Measurements from ENCODE around the gene CHAT. TPM values are rescaled to one million over a fixed set of nuclear protein-coding genes. Genes with fewer than 3 reads are reported as not detected.

CHAT gene
- total RNA-seq, 1 donor from 2014 or later = 0.14 TPM

- intact Hi-C loops (cut with micrococcal nuclease) = no loop called here
Measured at GRCh38 chr10:49627038-49627437, 13.2 kb downstream of the CHAT start.

- intact Hi-C loops (cut with micrococcal nuclease) = no loop called here
Measured at GRCh38 chr10:49627644-49628247, 13.9 kb downstream of the CHAT start.

- intact Hi-C loops (cut with micrococcal nuclease) = no loop called here
Measured at GRCh38 chr10:49628599-49628998, 14.8 kb downstream of the CHAT start.

- intact Hi-C loops (cut with micrococcal nuclease) = no loop called here
Measured at GRCh38 chr10:49629431-49629881, 15.6 kb downstream of the CHAT start.

- intact Hi-C loops (cut with micrococcal nuclease) = no loop called here
Measured at GRCh38 chr10:49631975-49632374, 18.1 kb downstream of the CHAT start.

DNA sequence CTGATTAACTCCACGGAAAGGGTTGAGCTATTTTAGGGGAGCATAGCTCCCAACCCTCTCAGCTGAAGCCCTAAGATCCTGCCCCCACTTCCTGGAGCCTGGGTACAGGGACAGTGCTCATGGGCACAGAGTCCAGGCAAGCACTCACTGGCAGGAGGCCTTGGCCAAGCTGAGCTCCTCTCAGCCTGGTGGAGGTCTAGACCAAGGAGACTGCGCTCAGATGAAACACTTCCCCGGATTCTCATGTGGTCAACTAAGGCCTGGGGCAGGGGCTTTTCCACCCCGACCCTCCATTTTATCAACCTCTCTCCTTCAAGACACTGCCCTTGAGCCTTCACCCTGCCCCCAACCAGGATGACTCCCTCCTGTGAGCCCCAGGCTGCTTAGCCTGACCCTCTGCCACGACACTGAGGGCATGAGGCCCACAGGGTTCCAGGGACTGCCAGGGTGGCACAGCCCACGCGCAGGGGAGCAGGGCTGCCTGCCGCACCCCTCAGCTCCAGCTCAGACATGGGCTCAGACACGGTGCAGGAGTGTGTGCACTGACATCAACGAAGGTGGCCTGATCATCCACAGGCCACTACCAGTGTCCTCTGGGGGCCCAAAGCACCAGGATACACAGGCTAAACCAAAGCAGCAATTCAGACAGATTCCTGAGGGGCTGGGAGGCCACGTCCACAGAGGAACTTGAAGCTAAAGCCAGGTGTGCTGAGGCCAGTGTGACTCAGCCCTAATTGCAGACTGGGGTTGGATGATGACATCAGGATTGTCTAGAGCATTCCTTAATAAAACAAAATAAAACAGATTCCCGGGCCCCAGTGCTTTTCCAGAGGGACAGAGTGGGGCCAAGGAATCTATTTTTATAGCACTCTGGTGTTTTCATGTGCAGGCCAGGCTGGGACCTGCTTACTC lies 18.8 kb downstream of the CHAT start:
- intact Hi-C loops (cut with micrococcal nuclease) = no loop called here

DNA sequence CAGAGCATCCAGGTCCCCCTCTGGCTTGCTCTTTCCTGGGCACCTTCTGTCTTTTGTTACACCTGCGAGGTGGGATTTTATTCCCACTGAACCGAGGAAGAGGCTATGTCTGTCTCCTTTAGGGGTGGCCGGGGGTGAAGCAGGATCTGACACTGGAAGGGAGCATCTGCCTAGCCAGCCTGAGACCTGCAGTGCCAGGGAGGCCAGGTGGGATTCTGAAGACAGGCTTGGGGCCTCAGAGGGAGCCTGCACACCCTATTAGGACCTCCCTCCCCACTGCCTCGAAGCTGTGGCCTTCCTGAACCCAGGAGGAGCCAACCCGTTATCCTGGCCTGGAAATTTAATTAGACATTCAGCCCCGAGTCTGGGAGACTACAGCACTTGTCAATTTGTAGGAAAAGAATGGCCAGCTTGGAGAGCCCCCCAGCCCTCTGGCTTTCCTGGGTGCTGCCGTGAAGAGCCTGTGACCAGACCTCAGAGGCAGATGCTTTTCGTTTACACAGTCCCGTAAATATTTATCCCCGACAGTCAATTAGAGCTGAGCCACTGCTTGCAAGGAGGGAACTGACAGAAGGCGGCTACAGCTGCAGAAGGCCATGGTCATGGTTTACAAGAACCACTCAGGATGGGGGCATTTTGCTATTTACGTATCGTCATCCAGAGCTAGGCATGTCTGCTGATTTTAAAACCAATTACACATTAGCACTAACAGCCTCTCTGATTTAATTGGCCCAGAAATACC lies 19.7 kb downstream of the CHAT start:
- intact Hi-C loops (cut with micrococcal nuclease) = no loop called here

DNA sequence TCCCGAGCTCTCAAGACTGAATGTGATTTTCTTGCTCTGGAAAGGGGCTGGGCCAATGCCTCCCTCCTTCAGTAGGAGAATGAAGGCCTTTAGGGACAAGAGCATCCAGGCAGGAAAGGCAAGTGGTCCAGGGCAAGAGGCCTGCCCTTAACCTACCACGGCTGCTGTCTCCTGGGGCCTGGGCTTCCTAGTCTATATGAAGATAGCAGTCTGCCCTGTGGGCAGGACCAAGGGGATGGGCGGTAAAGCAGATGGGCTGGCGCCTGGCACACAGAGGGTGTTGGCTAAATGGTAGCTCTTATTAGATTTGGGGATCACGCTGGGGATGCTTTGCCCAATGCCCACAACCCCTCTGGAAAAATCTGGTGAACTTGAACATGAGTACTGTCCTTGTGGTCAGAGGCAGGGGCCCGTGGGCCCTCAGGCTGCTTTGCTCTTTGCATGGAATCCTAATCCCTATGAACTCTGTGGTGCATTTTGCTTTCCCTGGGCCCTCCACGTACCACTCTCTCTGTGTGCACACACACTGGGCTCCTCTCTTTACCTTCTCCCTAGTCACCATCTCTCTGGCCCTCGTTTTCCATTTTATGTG lies 20.3 kb downstream of the CHAT start:
- intact Hi-C loops (cut with micrococcal nuclease) = no loop called here

GRCh38 chr10:49642311-49642710 lies 28.5 kb downstream of the CHAT start:
- intact Hi-C loops (cut with micrococcal nuclease) = no loop called here

GRCh38 chr10:49643241-49644034 lies 29.6 kb downstream of the CHAT start:
- intact Hi-C loops (cut with micrococcal nuclease) = no loop called here

DNA sequence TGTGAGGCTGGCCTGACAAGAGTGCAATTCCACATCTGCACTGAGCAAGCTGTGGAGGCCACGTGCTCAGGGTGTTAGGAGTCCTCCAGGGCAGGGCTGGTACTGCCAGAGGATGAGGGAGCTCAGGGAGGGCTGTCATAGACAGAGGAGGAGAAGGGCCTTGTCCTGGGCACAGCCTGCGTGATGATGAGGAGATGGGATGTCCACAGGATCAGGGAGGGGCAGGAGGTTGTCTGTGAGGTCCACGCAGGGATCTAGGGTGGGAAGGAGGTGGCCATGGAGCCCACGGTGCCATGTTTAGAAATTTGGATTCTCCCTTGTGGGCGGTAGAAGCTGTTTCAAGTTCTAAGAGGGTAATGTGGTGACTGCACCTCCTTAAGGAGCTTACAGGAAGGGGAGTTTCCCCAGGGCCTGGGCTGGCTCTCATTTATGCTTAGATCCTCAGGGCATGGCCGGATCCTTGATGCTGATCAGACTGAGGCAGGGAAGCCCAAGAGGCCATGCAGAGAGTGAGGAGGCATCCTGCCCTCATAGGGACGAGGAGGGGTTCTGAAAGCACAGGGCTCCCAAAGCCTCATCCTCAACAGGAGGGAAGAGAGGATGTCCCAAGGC lies 30.3 kb downstream of the CHAT start:
- intact Hi-C loops (cut with micrococcal nuclease) = no loop called here

- intact Hi-C loops (cut with micrococcal nuclease) = no loop called here
Measured at GRCh38 chr10:49645417-49645816, 31.6 kb downstream of the CHAT start.

DNA sequence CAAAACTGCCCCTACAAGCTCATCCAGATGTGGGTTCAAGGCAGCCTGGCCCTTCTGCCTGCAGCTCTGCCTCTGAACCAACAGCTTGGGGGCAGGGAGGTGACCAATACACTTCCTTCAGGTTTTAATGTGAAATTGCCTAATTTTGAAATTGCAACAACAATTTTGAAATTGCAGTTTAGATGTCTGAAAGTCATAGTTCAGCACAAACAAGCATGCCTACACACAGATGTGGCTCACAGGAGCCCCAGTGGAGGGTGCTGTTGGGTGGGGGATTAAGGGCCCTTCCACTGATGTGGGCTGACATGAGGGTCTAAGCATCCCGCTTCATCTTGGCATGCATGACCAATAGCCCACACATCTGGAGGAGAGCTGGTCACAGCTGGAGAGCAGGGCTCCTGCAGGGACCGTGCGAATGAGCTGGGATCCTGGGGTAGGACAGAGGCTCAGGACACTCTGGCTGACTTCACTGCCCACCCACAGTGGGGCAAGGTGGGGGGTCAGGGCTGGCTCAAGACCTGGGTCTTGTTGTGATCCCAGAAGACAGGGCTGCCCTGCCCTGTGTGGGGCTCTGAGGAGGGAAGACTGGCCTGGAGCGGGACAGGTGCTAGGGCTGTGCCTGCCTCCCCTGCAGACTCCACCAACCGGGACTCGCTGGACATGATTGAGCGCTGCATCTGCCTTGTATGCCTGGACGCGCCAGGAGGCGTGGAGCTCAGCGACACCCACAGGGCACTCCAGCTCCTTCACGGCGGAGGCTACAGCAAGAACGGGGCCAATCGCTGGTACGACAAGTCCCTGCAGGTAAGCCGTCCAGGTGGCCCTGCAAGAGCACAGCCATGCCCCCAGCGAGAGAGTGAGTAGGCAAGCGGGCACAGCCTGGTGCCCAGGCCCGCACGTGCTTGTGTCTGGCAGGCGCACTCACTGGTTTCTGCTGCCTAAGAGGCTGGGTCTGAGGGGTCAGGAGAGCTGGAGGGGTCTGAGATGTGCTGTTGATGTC lies 32.3 kb downstream of the CHAT start:
- intact Hi-C loops (cut with micrococcal nuclease) = no loop called here

DNA sequence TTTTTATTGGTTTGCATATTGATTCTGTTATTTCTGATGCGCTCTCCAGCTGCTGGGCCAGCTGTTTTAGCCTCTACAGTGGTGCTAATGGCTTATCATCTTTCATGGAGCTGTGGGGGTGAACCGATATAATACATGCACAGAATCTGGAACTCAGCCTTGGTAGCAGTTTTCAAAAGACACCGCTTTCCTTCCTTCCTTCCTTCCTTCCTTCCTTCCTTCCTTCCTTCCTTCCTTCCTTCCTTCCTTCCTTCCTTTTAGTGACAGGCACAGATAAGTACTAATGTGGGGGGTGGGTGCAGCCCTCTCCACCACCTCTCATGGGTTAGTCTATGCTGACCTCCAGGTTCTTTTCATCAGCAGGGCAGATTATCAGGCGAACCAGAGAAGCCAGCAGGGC lies 33.7 kb downstream of the CHAT start:
- intact Hi-C loops (cut with micrococcal nuclease) = no loop called here

- intact Hi-C loops (cut with micrococcal nuclease) = no loop called here
Measured at GRCh38 chr10:49647985-49648795, 34.4 kb downstream of the CHAT start.

- intact Hi-C loops (cut with micrococcal nuclease) = no loop called here
Measured at GRCh38 chr10:49649294-49649693, 35.5 kb downstream of the CHAT start.

- intact Hi-C loops (cut with micrococcal nuclease) = no loop called here
Measured at GRCh38 chr10:49649936-49650723, 36.3 kb downstream of the CHAT start.

GRCh38 chr10:49650724-49651034 lies 36.8 kb downstream of the CHAT start:
- intact Hi-C loops (cut with micrococcal nuclease) = no loop called here

Measured in T-helper 2 cell treated with Interferon-gamma antibody and Interleukin-4, amounts not matched to agents 100 ng/mL and 5 ng/mL, for 36 hours (primary cell).